K562 (cell line): ENCODE measurements around the gene TSPAN18. TPM values are rescaled to one million over a fixed set of nuclear protein-coding genes. Genes with fewer than 3 reads are reported as not detected.

Source experiments
- ATAC-seq: fragments of 200-7000 bp; cut with Tn5 transposase; 3 replicates; pipeline ENCODE4 v1.9.1; 2020; ENCODE audit warnings: moderate library complexity
- BruUV-seq: library from RNA; stranded (reverse); fragments of 400-500 nt; replicated peaks from 2 replicates; lab custom pipeline; 2021; lab: Mats Ljungman, UMichigan
- CTCF ChIA-PET: fragments of 300-600 bp; formaldehyde crosslinking; extraction: SDS; loops from one replicate; lab custom pipeline; 2021; ENCODE audit warnings: low intra/inter-chr PET ratio; lab: Yijun Ruan, JAX
- POLR2A ChIA-PET: fragments of 300-600, 350-650 bp; sonication (Branson Sonifier 250); formaldehyde crosslinking; extraction: SDS; loops from one replicate; lab custom pipeline; 2021; ENCODE audit warnings: antibody characterized with exemption, inconsistent platforms; lab: Yijun Ruan, JAX
- DNase-seq, 4 experiments: peaks; one replicate each; pipeline versions ENCODE4 v3.0.0 to v3.0.0-alpha.2; 2011 to 2018; ENCODE audit warnings: low spot score in 3 of 4, mixed read lengths in 3 of 4; ENCODE audit errors: extremely low read depth in 1 of 4
- FAIRE-seq: peaks from 2 replicates; lab custom pipeline; 2011; peaks lifted over from hg19 to GRCh38; lab: Jason Lieb, UNC
- H2AFZ ChIP-seq: 2 replicates; pipeline ENCODE4 v1.6.0; 2011; ENCODE audit warnings: low read depth, low read length, control low read depth, inconsistent platforms
- H3K27ac ChIP-seq: fragments of 200-600 bp; 3 replicates; pipeline ENCODE4 v1.8.0; 2011; ENCODE audit warnings: low read depth, mild to moderate bottlenecking, control low read depth, inconsistent platforms, low read length, moderate library complexity, mixed read lengths; ENCODE audit errors: extremely low read depth
- H3K27me3 ChIP-seq, 2 experiments: fragments of 300-600 bp in 1 of 2; 2 replicates in 1 of 2; 3 replicates in 1 of 2; pipeline versions ENCODE4 v1.6.0 to v1.8.0; 2011; ENCODE audit warnings: inconsistent platforms in 2 of 2, low read length in 2 of 2, mild to moderate bottlenecking in 1 of 2, mixed read lengths in 1 of 2, moderate library complexity in 1 of 2; ENCODE audit not compliant: control insufficient read depth in 2 of 2, insufficient read depth in 2 of 2
- H3K36me3 ChIP-seq: fragments of 300-600 bp; 3 replicates; pipeline ENCODE4 v1.8.0; 2011; ENCODE audit warnings: mild to moderate bottlenecking, low read length, inconsistent platforms; ENCODE audit not compliant: control insufficient read depth, insufficient read depth
- H3K4me1 ChIP-seq, 2 experiments: fragments of 200-600 bp in 1 of 2; replicated peaks in 1 of 2; 2 replicates in 1 of 2; 3 replicates in 1 of 2; pipeline versions ENCODE4 v1.5.1 to v1.8.0; 2011; ENCODE audit warnings: inconsistent platforms in 2 of 2, low read length in 2 of 2, mild to moderate bottlenecking in 1 of 2, mixed read lengths in 1 of 2, moderate library complexity in 1 of 2; ENCODE audit not compliant: control insufficient read depth in 2 of 2, insufficient read depth in 2 of 2
- H3K4me2 ChIP-seq: 2 replicates; pipeline ENCODE4 v1.6.1; 2011; ENCODE audit warnings: low read length, control low read depth, inconsistent platforms, mixed read lengths; ENCODE audit not compliant: insufficient read depth
- H3K4me3 ChIP-seq: fragments of 200-600 bp; sonication (generic), shearing (Covaris generic); 2 replicates; pipeline ENCODE4 v1.5.1; 2016; ENCODE audit warnings: control low read depth, inconsistent platforms
- H3K79me2 ChIP-seq: fragments of 200-600 bp; 3 replicates; pipeline ENCODE4 v1.8.0; 2011; ENCODE audit warnings: low read length, inconsistent platforms; ENCODE audit not compliant: control insufficient read depth, insufficient read depth
- H3K9ac ChIP-seq, 2 experiments: 2 replicates each; pipeline versions ENCODE4 v1.6.0 to v1.6.1; 2011; ENCODE audit warnings: low read depth in 2 of 2, low read length in 2 of 2, control low read depth in 1 of 2, inconsistent platforms in 1 of 2, mild to moderate bottlenecking in 1 of 2, mixed read lengths in 1 of 2; ENCODE audit not compliant: insufficient read depth in 1 of 2
- H3K9me1 ChIP-seq: one replicate; pipeline ENCODE4 v1.6.0; 2011; ENCODE audit warnings: inconsistent platforms, mild to moderate bottlenecking, low read length, moderate library complexity; ENCODE audit not compliant: control insufficient read depth, insufficient read depth
- H3K9me3 ChIP-seq: replicated peaks from 2 replicates; pipeline ENCODE4 v1.5.1; 2011; ENCODE audit warnings: low read depth, low read length, inconsistent platforms; ENCODE audit not compliant: control insufficient read depth, insufficient read depth
- H4K20me1 ChIP-seq: replicated peaks from 2 replicates; pipeline ENCODE4 v1.6.1; 2011; ENCODE audit warnings: low read length, inconsistent platforms, mixed read lengths; ENCODE audit not compliant: control insufficient read depth, insufficient read depth
- KDM1A ChIP-seq, 2 experiments: fragments of 450-650 bp; IDR thresholded peaks; 2 replicates each; pipeline ENCODE4 v1.6.1; 2016; ENCODE audit warnings: mild to moderate bottlenecking in 2 of 2
- MCM7 ChIP-seq, 2 experiments: fragments of 450-650 bp; IDR thresholded peaks; 2 replicates each; pipeline ENCODE4 v1.6.1; 2016 to 2018
- RBM25 ChIP-seq: fragments of 200-400 bp; formaldehyde crosslinking; IDR thresholded peaks from 2 replicates; pipeline ENCODE4 v1.6.1; 2018; ENCODE audit warnings: low read length, low read depth, moderate library complexity; ENCODE audit not compliant: severe bottlenecking
- ZBTB49 ChIP-seq: sonication (generic); formaldehyde crosslinking; IDR thresholded peaks from 2 replicates; pipeline ENCODE4 v1.8.0; 2022; ENCODE audit warnings: missing genetic modification reagents, mild to moderate bottlenecking, borderline replicate concordance
- WGBS: fragments of 100-300 bp; shearing (Covaris generic); methylation state at CpG from one replicate; pipeline ENCODE4 v1.1.6; 2016; ENCODE audit warnings: low coverage, mixed read lengths; ENCODE audit not compliant: insufficient coverage; ENCODE audit errors: missing lambda C conversion rate; 5-methylcytosine and 5-hydroxymethylcytosine counted together
- in situ Hi-C: fragments of 300-500 bp; cut with MboI; formaldehyde crosslinking; loops from 4 replicates; pipeline ENCODE4 v1.15.0; 2018; ENCODE audit warnings: inconsistent platforms, mixed read lengths
- intact Hi-C: fragments of 100-400 bp; cut with micrococcal nuclease; formaldehyde crosslinking; loops from 2 replicates; pipeline ENCODE4 v1.14.2; 2022
- polyA plus RNA-seq, 8 experiments: library from polyadenylated mRNA; depleted of rRNA in 4 of 8; stranded (reverse) in 5 of 8; unstranded in 3 of 8; fragments of >200 nt; fragmentation: Nextera tagmentation in 2 of 8; fragmentation: Illumina TruSeq in 1 of 8; extraction: Ambion mirVana in 2 of 8; extraction: Trizol in 1 of 8; gene quantifications; 2 replicates each; pipeline versions ENCODE4 v1.2.1 to v1.2.3, GENCODE V29; 2011 to 2014; ENCODE audit warnings: inconsistent platforms in 1 of 8, missing spikeins in 1 of 8
- total RNA-seq, 7 experiments: library from RNA; depleted of rRNA in 6 of 7; stranded (reverse); fragments of >200 nt in 6 of 7; fragmentation: Illumina TruSeq in 2 of 7; extraction: Trizol in 2 of 7; gene quantifications; 2 replicates each; pipeline versions ENCODE4 v1.2.1 to v1.2.3, GENCODE V29; 2011 to 2021; ENCODE audit warnings: low replicate concordance in 1 of 7

TSPAN18 gene
- total and polyA plus RNA-seq, 9 of the 15 experiments (the other 6 are each of a cell fraction or from before 2014, with no cell fraction given), result 0.17 to 0.35 (median 0.22) TPM; not detected in 4

GRCh38 chr11:44775985-44776446, 49.3 kb downstream of the TSPAN18 start:
- Histone ChIP-seq H3K4me3 (no peak overlapping the region), H3K79me2 (no peaks in the 10 kb centered on the region), H3K27ac (no peak overlapping the region), H3K9me3 (no peaks in the 10 kb centered on the region), H2AFZ (no peak overlapping the region), H4K20me1 (peaks cover 5% of the 10 kb centered on the region; the same call in 1 of the 2 replicates), H3K27me3 (peaks cover 4 to 14% of the 10 kb centered on the region in 2 experiments; a peak in 3 of 5 replicates), H3K36me3 (no peaks in the 10 kb centered on the region), H3K9ac (no peak overlapping the region), H3K4me2 (no peak overlapping the region), H3K4me1 (peaks cover 3 to 21% of the 10 kb centered on the region in 2 experiments; a peak in 4 of 5 replicates), H3K9me1 (no peaks in the 10 kb centered on the region)
- ChIA-PET CTCF (no interaction called here), POLR2A (interaction anchor here (0.5 to 1.5 kb wide), 4 partner anchors 13 to 329 kb away, joined by 3 to 4 read pairs (median 4); no protein-coding TSS in a partner anchor)
- WGBS, result 28% methylated on average over 7 of the region's 7 CpGs
- DNase-seq (no peak), FAIRE-seq (no peak), ATAC-seq (no peak)
- BruUV-seq, result no TSS peak
- in situ Hi-C loops (no loop called here), intact Hi-C loops (loop anchor here (5.0 kb wide), 1 partner anchor 49 kb away; the partner anchor contains the start of gene TSPAN18)
- no peak for TF ChIP-seq MCM7 (IDR thresholded peaks at IDR 0.05)
- peak; percentile 71 for TF ChIP-seq RBM25
- no peak for TF ChIP-seq ZBTB49 (CRISPR knock-in tag)
- TF ChIP-seq KDM1A (IDR thresholded peaks at IDR 0.05), result peak; percentile 18 to 34; a peak in 1 of 4 replicates
